BLaER1 (cell line): ENCODE results near the gene SLC39A12.

ENCODE experiments used
- H3K27ac ChIP-seq: shearing (Covaris generic); formaldehyde crosslinking; 2 replicates; pipeline ENCODE4 v1.8.1; 2022
- H3K27me3 ChIP-seq: shearing (Covaris generic); formaldehyde crosslinking; 2 replicates; pipeline ENCODE4 v1.8.1; 2022
- H3K36me3 ChIP-seq: shearing (Covaris generic); formaldehyde crosslinking; 2 replicates; pipeline ENCODE4 v1.8.1; 2022
- H3K4me1 ChIP-seq: shearing (Covaris generic); formaldehyde crosslinking; 2 replicates; pipeline ENCODE4 v1.8.1; 2022
- H3K4me2 ChIP-seq: shearing (Covaris generic); formaldehyde crosslinking; 2 replicates; pipeline ENCODE4 v1.8.1; 2022
- H3K4me3 ChIP-seq: shearing (Covaris generic); formaldehyde crosslinking; 2 replicates; pipeline ENCODE4 v1.8.1; 2022
- H3K9ac ChIP-seq: shearing (Covaris generic); formaldehyde crosslinking; 2 replicates; pipeline ENCODE4 v1.8.1; 2022
- H3K9me3 ChIP-seq: shearing (Covaris generic); formaldehyde crosslinking; 2 replicates; pipeline ENCODE4 v1.8.1; 2022
- H4K20me1 ChIP-seq: shearing (Covaris generic); formaldehyde crosslinking; 2 replicates; pipeline ENCODE4 v1.8.1; 2022
- Cebpa-rat ChIP-seq: shearing (Covaris generic); IDR thresholded peaks from 2 replicates; pipeline ENCODE4 v1.8.1; 2022

The SLC39A12 gene

DNA sequence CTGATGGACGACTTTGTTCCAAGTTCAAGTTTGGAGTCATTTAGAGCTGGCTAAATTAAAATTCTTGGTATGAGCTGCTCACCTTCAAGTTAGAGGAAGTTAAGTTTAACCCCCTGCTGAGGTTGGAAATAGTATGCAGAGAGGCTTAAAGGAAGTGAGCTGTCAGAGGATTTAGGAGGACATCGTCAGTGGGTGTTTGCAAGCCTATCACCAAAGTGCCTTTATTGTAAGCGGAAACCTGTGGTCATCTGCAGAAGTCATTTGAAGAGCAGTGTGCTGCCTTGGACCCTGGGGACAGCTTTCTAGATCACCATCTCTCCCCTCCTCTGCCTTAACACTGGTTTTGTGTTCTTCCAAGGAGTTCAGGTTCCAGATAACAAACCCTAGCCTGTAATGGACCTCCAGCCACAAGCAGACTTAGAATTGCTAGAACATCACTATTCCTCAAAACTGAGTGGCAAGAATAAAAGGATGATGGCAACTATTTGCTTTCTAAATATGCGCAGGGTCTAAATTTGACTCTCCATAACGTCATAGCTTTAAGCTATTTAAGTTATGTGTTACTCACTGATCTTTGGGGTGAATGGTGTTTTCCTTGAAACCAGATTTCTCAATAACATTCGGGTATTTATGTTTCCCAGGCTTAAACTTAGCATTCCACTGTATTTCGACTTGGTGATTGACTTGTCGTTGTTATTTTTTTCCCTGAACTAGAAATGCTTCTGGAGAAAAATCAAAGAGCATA, 93.4 kb downstream of the SLC39A12 start:
- TF ChIP-seq Cebpa-rat = no peak
- no peak overlapping the region for H3K9ac ChIP-seq
- H3K4me2 ChIP-seq = no peak overlapping the region
- no peaks in the 10 kb centered on the region for H3K27me3 ChIP-seq
- no peaks in the 10 kb centered on the region for H4K20me1 ChIP-seq
- no peaks in the 10 kb centered on the region for H3K36me3 ChIP-seq
- H3K9me3 ChIP-seq = no peaks in the 10 kb centered on the region
- H3K27ac ChIP-seq = no peak overlapping the region
- no peaks in the 10 kb centered on the region for H3K4me1 ChIP-seq
- H3K4me3 ChIP-seq = no peak overlapping the region

DNA sequence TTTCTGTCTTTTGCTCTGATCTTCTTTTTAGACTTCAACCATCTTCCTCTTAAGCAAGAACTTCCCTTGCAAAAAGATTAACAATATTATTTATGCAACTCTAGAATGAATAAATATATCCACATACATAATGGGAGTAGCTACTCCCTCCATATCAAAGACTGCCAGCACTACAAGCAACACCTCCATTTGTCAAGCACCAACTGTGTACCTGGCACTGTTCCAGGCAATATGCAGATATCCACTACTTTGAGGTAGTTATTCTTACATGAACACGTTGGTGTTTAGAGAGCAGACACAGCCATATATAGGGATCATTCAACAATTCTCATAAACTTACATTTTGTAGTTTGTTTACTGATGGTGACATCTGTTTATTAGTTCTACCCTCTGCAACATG, 104.9 kb downstream of the SLC39A12 start:
- Histone ChIP-seq H3K36me3 (no peaks in the 10 kb centered on the region), H3K4me1 (no peaks in the 10 kb centered on the region), H3K9ac (no peak overlapping the region), H3K27ac (no peak overlapping the region), H3K4me2 (no peak overlapping the region), H3K27me3 (no peaks in the 10 kb centered on the region), H4K20me1 (no peaks in the 10 kb centered on the region), H3K9me3 (0 out of 2 replicates have a peak, but pooled peaks cover 4% of the 10 kb centered on the region), H3K4me3 (no peak overlapping the region)
- no peak for TF ChIP-seq Cebpa-rat

DNA sequence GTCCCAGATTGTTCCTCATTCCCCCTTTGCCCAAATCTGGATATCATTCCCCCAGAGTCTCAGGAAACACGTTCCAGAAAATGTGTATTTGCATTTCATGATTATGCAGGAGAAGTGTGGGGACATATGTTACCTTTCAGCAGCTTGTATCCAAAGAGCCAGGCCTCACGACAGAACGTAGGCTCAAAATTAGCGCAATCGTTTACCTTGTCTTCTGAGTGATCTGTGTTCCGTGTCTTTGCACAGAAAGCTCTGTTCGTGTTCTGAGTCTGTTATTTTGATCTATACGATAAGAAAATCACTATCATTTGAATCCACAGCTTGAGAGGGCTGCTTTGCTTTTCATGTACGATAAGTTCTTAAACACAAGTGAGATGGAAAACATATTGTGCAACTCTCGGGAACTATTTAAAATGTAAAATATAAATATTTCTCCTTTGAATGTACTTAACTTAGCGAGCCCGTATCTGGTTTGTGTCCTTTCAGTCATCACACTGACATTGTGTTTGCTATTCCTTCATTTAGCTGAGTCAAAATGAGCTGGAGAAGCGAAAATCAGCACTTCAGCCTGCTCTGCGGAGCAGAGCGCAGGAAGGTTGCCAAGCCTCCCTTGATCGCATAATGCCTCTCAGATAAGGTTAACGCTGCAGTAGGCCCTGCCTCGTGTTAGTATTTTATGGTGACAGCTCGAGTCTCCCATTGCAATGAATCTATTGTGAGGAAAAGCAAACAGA, 108.3 kb downstream of the SLC39A12 start:
- Histone ChIP-seq H3K4me1 (no peaks in the 10 kb centered on the region), H3K4me2 (no peak overlapping the region), H3K27ac (no peak overlapping the region), H3K9ac (no peak overlapping the region), H4K20me1 (no peaks in the 10 kb centered on the region), H3K36me3 (no peaks in the 10 kb centered on the region), H3K9me3 (0 out of 2 replicates have a peak, but pooled peaks cover 4% of the 10 kb centered on the region), H3K4me3 (no peak overlapping the region), H3K27me3 (no peaks in the 10 kb centered on the region)
- TF ChIP-seq Cebpa-rat = no peak

DNA sequence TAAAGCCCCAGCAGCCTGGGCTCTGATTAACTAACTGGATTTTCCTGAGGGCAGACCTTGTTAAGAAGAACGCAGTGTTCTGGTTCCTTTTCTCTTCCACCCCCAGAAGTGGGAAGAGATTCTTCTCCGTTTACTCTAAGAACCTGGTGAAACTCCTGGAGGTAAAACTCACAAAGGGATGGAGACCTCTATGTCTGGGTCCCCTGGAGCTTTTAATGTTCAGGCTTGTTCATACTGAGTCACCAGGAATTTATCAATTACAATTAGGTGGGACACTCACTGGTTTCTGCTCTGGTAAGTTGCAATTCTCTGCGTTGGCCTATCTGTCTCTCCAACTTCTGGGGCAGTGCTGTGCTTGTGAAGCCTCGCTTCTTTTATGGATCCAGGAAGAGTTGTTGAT, 115.2 kb downstream of the SLC39A12 start:
- Histone ChIP-seq H3K27me3 (no peaks in the 10 kb centered on the region), H4K20me1 (no peaks in the 10 kb centered on the region), H3K27ac (no peak overlapping the region), H3K9me3 (no peaks in the 10 kb centered on the region), H3K4me2 (no peak overlapping the region), H3K4me1 (no peaks in the 10 kb centered on the region), H3K36me3 (no peaks in the 10 kb centered on the region), H3K9ac (no peak overlapping the region), H3K4me3 (no peak overlapping the region)
- no peak for TF ChIP-seq Cebpa-rat

DNA sequence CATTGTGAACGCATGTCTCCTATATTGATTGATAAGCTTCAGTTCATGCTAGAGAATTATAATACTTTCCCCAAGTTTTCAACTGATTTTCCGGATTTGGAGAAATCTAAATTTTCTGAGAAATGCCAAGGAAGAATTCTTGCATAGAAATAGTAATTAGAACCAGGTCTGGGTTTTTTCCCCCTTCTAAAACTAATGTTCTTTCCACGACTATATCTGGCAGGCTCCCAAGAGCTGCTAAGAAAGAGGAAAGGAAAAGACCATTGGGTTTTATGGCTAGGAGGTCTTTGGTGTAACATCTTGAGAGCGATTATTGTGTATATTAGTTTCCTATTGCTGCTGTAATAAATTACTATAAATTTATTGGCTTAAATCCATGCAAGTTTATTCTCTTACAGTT, 116.7 kb downstream of the SLC39A12 start:
- H3K4me1 ChIP-seq = no peaks in the 10 kb centered on the region
- no peaks in the 10 kb centered on the region for H4K20me1 ChIP-seq
- no peaks in the 10 kb centered on the region for H3K36me3 ChIP-seq
- no peak overlapping the region for H3K4me2 ChIP-seq
- TF ChIP-seq Cebpa-rat = no peak
- H3K9me3 ChIP-seq = no peaks in the 10 kb centered on the region
- no peak overlapping the region for H3K4me3 ChIP-seq
- H3K27ac ChIP-seq = no peak overlapping the region
- no peak overlapping the region for H3K9ac ChIP-seq
- no peaks in the 10 kb centered on the region for H3K27me3 ChIP-seq

DNA sequence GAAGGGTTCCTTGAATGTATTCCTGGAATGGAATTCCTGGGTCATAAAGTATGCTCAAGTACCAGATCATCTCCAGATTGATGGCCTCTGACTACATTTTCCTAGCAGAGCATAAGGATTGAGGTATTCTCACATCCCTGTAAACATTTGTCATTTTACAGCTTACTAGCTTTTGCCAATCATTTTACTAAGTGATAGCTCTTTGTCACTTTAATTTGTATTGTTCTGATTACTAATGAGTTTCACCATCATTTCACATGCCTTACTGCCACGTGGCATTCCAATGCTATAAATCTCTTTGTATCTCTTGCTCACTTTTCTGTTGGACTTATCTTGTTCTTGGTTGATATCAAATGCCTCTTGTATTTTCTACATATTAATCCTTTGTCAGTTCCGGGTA, 119.9 kb downstream of the SLC39A12 start:
- no peaks in the 10 kb centered on the region for H3K4me1 ChIP-seq
- no peaks in the 10 kb centered on the region for H3K27me3 ChIP-seq
- H3K36me3 ChIP-seq = no peaks in the 10 kb centered on the region
- no peak overlapping the region for H3K4me3 ChIP-seq
- no peaks in the 10 kb centered on the region for H3K9me3 ChIP-seq
- TF ChIP-seq Cebpa-rat = no peak
- no peak overlapping the region for H3K27ac ChIP-seq
- no peaks in the 10 kb centered on the region for H4K20me1 ChIP-seq
- no peak overlapping the region for H3K9ac ChIP-seq
- H3K4me2 ChIP-seq = no peak overlapping the region

DNA sequence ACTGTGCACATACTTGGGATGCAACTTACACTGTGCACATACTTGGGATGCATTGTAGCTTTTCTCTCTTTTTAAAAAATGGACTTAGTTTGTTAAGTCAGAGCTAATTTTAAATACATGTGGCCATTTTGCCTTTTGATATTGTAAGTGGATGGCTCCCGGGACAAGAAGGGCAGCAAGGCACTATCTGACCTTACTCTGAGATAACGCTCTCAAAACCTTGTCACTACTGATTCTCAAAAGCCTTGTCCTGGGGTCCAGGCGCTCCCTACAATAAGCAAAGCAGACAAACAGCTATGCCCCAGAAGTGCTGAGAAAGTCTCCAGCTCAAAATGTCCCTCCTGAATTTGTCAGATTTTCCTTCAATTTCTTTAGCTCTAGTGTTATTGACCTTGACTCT, 121.6 kb downstream of the SLC39A12 start:
- H3K4me1 ChIP-seq = no peaks in the 10 kb centered on the region
- H4K20me1 ChIP-seq = no peaks in the 10 kb centered on the region
- no peak overlapping the region for H3K4me3 ChIP-seq
- H3K4me2 ChIP-seq = no peak overlapping the region
- H3K9ac ChIP-seq = no peak overlapping the region
- H3K27me3 ChIP-seq = no peaks in the 10 kb centered on the region
- no peak for TF ChIP-seq Cebpa-rat
- no peaks in the 10 kb centered on the region for H3K36me3 ChIP-seq
- no peaks in the 10 kb centered on the region for H3K9me3 ChIP-seq
- H3K27ac ChIP-seq = no peak overlapping the region

DNA sequence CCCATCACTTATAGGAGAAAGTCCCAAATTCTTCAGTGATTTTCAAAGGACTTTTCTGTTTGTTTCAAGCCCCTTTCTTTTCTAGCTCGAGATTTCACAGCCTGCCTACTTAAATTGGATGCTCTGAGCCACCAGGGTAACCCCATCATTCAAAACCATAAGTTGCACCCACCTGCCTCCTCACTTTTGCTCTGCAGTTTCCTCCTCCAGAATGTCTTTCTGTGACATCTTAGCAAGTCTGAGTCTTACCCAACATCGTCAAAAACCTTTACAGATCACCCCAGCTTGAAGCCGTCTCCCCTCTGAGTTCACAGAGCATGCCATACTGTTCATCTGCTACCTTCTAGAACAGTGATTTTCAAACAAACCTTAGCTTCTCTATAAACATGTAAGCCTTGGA, 124.2 kb downstream of the SLC39A12 start:
- no peaks in the 10 kb centered on the region for H3K4me1 ChIP-seq
- H3K9me3 ChIP-seq = no peaks in the 10 kb centered on the region
- H3K9ac ChIP-seq = no peak overlapping the region
- no peak overlapping the region for H3K4me2 ChIP-seq
- no peaks in the 10 kb centered on the region for H4K20me1 ChIP-seq
- TF ChIP-seq Cebpa-rat = no peak
- no peak overlapping the region for H3K4me3 ChIP-seq
- H3K36me3 ChIP-seq = no peaks in the 10 kb centered on the region
- no peaks in the 10 kb centered on the region for H3K27me3 ChIP-seq
- H3K27ac ChIP-seq = no peak overlapping the region

DNA sequence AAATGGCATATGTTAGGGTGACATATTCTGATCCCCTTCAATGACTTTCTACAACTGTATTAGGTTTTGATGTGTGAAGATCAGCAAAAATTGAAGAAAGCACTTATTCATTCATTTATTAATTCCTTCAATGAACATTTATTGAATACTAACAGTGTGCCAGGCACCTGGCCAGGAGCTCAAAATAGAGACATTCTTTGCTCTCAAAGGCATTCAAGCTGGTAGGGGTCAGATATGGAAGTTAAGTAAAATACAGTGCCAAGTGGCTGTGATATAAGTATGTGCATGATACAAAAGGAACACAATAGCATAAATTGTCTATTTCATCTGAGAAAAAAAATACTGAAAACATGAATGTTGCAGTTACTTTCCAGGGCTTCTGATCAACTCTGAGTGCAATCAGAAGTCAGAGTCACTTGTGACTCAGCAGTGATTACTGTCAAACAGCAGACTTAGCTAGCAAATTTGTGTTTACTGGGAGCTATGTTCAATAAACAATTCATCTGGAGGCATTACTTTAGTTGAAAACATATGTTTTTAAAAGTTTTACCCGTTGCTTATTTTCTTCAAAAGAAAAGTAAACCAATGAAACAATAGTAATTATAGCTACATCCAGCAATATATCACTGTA, 128.1 kb downstream of the SLC39A12 start:
- no peak overlapping the region for H3K4me3 ChIP-seq
- no peak overlapping the region for H3K9ac ChIP-seq
- H3K27me3 ChIP-seq = no peaks in the 10 kb centered on the region
- no peak overlapping the region for H3K27ac ChIP-seq
- no peak for TF ChIP-seq Cebpa-rat
- H3K4me1 ChIP-seq = no peaks in the 10 kb centered on the region
- no peak overlapping the region for H3K4me2 ChIP-seq
- H3K36me3 ChIP-seq = no peaks in the 10 kb centered on the region
- H3K9me3 ChIP-seq = no peaks in the 10 kb centered on the region
- H4K20me1 ChIP-seq = no peaks in the 10 kb centered on the region

DNA sequence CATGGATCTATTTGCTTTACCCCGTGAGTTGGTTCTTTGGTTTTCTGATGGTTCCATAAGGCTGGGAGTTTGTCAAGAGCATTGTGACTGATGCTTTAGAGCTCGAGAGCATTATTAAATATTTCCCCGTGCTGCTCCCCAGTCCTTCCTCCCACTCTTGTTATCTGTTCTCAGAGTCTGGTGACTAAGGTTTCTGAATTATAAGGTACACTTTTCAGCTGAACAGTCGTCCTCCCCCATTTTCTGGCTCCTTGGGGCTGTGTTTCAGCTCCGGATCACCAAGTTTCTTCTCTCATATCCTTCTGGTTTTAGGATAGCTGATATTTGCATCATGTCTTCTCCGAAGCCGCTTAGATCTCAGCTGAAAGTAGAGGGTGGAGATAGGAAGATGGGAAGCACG, 130.7 kb downstream of the SLC39A12 start:
- TF ChIP-seq Cebpa-rat = no peak
- Histone ChIP-seq H3K9me3 (no peaks in the 10 kb centered on the region), H3K4me2 (no peak overlapping the region), H3K27ac (no peak overlapping the region), H3K36me3 (no peaks in the 10 kb centered on the region), H3K4me3 (no peak overlapping the region), H3K9ac (no peak overlapping the region), H3K27me3 (no peaks in the 10 kb centered on the region), H4K20me1 (no peaks in the 10 kb centered on the region), H3K4me1 (no peaks in the 10 kb centered on the region)
